GM12878 (cell line): ENCODE results near the gene FRK. TPM values are rescaled to one million over a fixed set of nuclear protein-coding genes. Genes with fewer than 3 reads are reported as not detected.
A peak's percentile ranks its signal among the peaks of the same experiment; 100 is the strongest.

Experiments used
- ATAC-seq: fragments of 200-7000 bp; cut with Tn5 transposase; 3 replicates; pipeline ENCODE4 v1.9.1; 2020; ENCODE audit warnings: mild to moderate bottlenecking, moderate library complexity
- BruUV-seq: library from RNA; stranded (reverse); fragments of 400-500 nt; replicated peaks from 2 replicates; lab custom pipeline; 2021; lab: Mats Ljungman, UMichigan
- CTCF ChIA-PET: fragments of 300-600 bp; sonication (Branson Sonifier 250); formaldehyde crosslinking; extraction: SDS; loops from one replicate; lab custom pipeline; 2021; ENCODE audit warnings: inconsistent platforms; lab: Yijun Ruan, JAX
- POLR2A ChIA-PET: fragments of 350-600 bp; formaldehyde crosslinking; extraction: SDS; loops from one replicate; lab custom pipeline; 2021; ENCODE audit warnings: inconsistent platforms; lab: Charles Lee
- RAD21 ChIA-PET: fragments of 300-600 bp; sonication (Branson Sonifier 250); formaldehyde crosslinking; loops from one replicate; lab custom pipeline; 2023; ENCODE audit warnings: antibody characterized with exemption; ENCODE audit not compliant: unreplicated experiment; lab: Charles Lee
- SMC1A ChIA-PET: fragments of 300-600 bp; sonication (Branson Sonifier 250); formaldehyde crosslinking; loops from one replicate; lab custom pipeline; 2023; ENCODE audit not compliant: unreplicated experiment, uncharacterized antibody; lab: Charles Lee
- DNase-seq: peaks from one replicate; pipeline ENCODE4 v3.0.0-alpha.2; 2011; ENCODE audit warnings: low read depth, low spot score
- FAIRE-seq: peaks from 3 replicates; lab custom pipeline; 2011; peaks lifted over from hg19 to GRCh38; lab: Jason Lieb, UNC
- H2AFZ ChIP-seq: 2 replicates; pipeline ENCODE4 v1.6.0; 2011; ENCODE audit warnings: low read depth, low read length, control low read depth; ENCODE audit not compliant: control insufficient read depth
- H3K27ac ChIP-seq: 2 replicates; pipeline ENCODE4 v1.5.1; 2011; ENCODE audit warnings: control low read depth; ENCODE audit not compliant: control insufficient read depth, insufficient read depth
- H3K27me3 ChIP-seq, 2 experiments: replicated peaks in 1 of 2; 2 replicates each; pipeline versions ENCODE4 v1.6.0 to v1.6.1; 2011; ENCODE audit warnings: low read length in 1 of 2; ENCODE audit not compliant: control insufficient read depth in 2 of 2, insufficient read depth in 2 of 2
- H3K36me3 ChIP-seq, 2 experiments: 2 replicates each; pipeline ENCODE4 v1.5.1; 2011; ENCODE audit warnings: low read length in 1 of 2; ENCODE audit not compliant: control insufficient read depth in 2 of 2, insufficient read depth in 2 of 2
- H3K4me1 ChIP-seq: 2 replicates; pipeline ENCODE4 v1.6.1; 2011; ENCODE audit warnings: mild to moderate bottlenecking, low read length, moderate library complexity, mixed read lengths; ENCODE audit not compliant: control insufficient read depth, insufficient read depth
- H3K4me2 ChIP-seq: 2 replicates; pipeline ENCODE4 v1.6.0; 2011; ENCODE audit warnings: control low read depth; ENCODE audit not compliant: control insufficient read depth, insufficient read depth
- H3K4me3 ChIP-seq: fragments of 200-600 bp; sonication (generic); 2 replicates; pipeline ENCODE4 v1.5.1; 2016
- H3K79me2 ChIP-seq: 2 replicates; pipeline ENCODE4 v1.6.0; 2011; ENCODE audit warnings: low read length; ENCODE audit not compliant: control insufficient read depth, insufficient read depth
- H3K9ac ChIP-seq: 2 replicates; pipeline ENCODE4 v1.8.0; 2011; ENCODE audit warnings: low read length, control low read depth, mixed read lengths; ENCODE audit not compliant: control insufficient read depth, insufficient read depth
- H3K9me3 ChIP-seq: replicated peaks from 3 replicates; pipeline ENCODE4 v1.5.1; 2011; ENCODE audit warnings: mild to moderate bottlenecking, low read length; ENCODE audit not compliant: control insufficient read depth, insufficient read depth
- H4K20me1 ChIP-seq: 2 replicates; pipeline ENCODE4 v1.6.0; 2011; ENCODE audit not compliant: control insufficient read depth, insufficient read depth
- BCLAF1 ChIP-seq: fragments of 450-650 bp; IDR thresholded peaks from 2 replicates; pipeline ENCODE4 v1.6.1; 2017; ENCODE audit warnings: antibody characterized with exemption, mild to moderate bottlenecking, moderate library complexity
- IKZF1 ChIP-seq: fragments of 450-650 bp; conservative IDR thresholded peaks from 2 replicates; pipeline ENCODE4 v1.6.1; 2017; ENCODE audit warnings: antibody characterized with exemption, mild to moderate bottlenecking
- RB1 ChIP-seq: fragments of 450-650 bp; formaldehyde crosslinking; IDR thresholded peaks from 2 replicates; pipeline ENCODE4 v1.6.1; 2017; ENCODE audit warnings: mild to moderate bottlenecking, borderline replicate concordance
- SMC3 ChIP-seq: IDR thresholded peaks from 2 replicates; pipeline ENCODE4 v1.6.1; 2011; ENCODE audit warnings: low read length, improper control_type of control experiment, borderline replicate concordance
- WGBS: methylation state at CpG from one replicate; pipeline ENCODE4 v1.1.6; 2016; ENCODE audit warnings: low lambda C conversion rate; ENCODE audit not compliant: insufficient replicate concordance, insufficient coverage; ENCODE audit errors: missing lambda C conversion rate; 5-methylcytosine and 5-hydroxymethylcytosine counted together
- in situ Hi-C: fragments of 300-500 bp; cut with MboI; formaldehyde crosslinking; loops from 9 replicates; pipeline ENCODE4 v1.14.3; 2018; ENCODE audit warnings: mixed read lengths
- intact Hi-C: fragments of 100-400 bp; cut with micrococcal nuclease; formaldehyde crosslinking; loops from one replicate; pipeline ENCODE4 v1.14.2; 2022; ENCODE audit not compliant: unreplicated experiment
- polyA plus RNA-seq, 11 experiments: library from polyadenylated mRNA; depleted of rRNA in 4 of 11; unstranded in 6 of 11; stranded (reverse) in 5 of 11; fragments of >200 nt; fragmentation: Nextera tagmentation in 4 of 11; fragmentation: Illumina TruSeq in 1 of 11; extraction: Ambion mirVana in 4 of 11; extraction: Trizol in 1 of 11; gene quantifications; 1 replicate in 1 of 11; 2 replicates in 10 of 11; pipeline versions ENCODE4 v1.2.1 to v1.2.3, GENCODE V29; 2011 to 2016; ENCODE audit warnings: inconsistent platforms in 2 of 11, missing spikeins in 2 of 11, low read depth in 1 of 11
- total RNA-seq, 4 experiments: library from RNA; depleted of rRNA in 3 of 4; stranded (reverse); fragments of >200 nt in 3 of 4; fragmentation: Illumina TruSeq in 1 of 4; extraction: Trizol in 1 of 4; gene quantifications; 2 replicates each; pipeline versions ENCODE4 v1.2.1 to v1.2.3, GENCODE V29; 2013 to 2021
- TF ChIP-seq, protein P1 (sequence below): fragments of 450-650 bp; IDR thresholded peaks from 2 replicates; pipeline ENCODE4 v1.6.1; 2017; ENCODE audit warnings: mild to moderate bottlenecking, moderate library complexity

FRK gene
- total and polyA plus RNA-seq, 10 of the 15 experiments (the other 5 are each of a cell fraction or from before 2014, with no cell fraction given) = 0.29 to 2.4 (median 1.2) TPM

DNA sequence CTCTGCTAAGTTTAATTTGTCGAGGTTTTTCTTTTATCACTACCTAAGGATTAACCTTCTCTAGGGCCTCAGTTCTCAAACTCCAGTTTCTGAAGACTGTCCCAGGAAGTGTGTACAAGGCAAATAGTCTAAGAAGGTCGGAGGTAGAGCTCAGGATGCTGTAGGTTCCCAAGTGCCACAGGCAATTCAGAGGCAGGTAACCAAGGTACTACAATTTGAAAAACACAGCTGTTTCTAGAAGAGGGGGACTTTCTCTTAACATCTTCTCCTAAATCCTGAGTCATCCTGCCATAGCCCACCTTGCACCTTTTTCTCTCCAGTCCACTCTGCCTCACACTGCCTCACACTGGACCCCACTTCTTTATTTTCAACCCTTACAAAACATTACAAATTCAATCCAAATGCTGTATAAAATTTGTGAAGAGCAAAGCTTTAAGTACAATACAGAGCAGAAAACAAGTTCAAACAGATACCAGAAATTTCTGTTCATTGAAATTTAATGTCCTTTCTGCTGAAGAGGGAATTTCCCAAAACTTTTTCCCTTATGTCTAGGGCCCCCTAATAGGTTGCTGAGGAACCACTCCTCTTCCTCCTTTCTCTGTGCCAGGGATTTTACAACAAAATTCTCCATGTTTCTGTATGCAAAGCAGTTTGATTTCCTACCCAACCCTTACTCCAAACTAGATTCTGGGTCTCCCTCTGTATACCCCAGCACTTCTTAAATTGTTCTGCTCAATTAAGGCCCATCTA lies 43.0 kb downstream of the FRK start:
- TF ChIP-seq IKZF1 (0 out of 2 replicates have a peak, but pooled peaks have one; percentile 26), BCLAF1 (no peak), RB1 (no peak), SMC3 (no peak)
- TF ChIP-seq, protein P1, sequence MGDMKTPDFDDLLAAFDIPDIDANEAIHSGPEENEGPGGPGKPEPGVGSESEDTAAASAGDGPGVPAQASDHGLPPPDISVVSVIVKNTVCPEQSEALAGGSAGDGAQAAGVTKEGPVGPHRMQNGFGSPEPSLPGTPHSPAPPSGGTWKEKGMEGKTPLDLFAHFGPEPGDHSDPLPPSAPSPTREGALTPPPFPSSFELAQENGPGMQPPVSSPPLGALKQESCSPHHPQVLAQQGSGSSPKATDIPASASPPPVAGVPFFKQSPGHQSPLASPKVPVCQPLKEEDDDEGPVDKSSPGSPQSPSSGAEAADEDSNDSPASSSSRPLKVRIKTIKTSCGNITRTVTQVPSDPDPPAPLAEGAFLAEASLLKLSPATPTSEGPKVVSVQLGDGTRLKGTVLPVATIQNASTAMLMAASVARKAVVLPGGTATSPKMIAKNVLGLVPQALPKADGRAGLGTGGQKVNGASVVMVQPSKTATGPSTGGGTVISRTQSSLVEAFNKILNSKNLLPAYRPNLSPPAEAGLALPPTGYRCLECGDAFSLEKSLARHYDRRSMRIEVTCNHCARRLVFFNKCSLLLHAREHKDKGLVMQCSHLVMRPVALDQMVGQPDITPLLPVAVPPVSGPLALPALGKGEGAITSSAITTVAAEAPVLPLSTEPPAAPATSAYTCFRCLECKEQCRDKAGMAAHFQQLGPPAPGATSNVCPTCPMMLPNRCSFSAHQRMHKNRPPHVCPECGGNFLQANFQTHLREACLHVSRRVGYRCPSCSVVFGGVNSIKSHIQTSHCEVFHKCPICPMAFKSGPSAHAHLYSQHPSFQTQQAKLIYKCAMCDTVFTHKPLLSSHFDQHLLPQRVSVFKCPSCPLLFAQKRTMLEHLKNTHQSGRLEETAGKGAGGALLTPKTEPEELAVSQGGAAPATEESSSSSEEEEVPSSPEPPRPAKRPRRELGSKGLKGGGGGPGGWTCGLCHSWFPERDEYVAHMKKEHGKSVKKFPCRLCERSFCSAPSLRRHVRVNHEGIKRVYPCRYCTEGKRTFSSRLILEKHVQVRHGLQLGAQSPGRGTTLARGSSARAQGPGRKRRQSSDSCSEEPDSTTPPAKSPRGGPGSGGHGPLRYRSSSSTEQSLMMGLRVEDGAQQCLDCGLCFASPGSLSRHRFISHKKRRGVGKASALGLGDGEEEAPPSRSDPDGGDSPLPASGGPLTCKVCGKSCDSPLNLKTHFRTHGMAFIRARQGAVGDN = no peak
- in situ Hi-C loops (no loop called here), intact Hi-C loops (loop anchor here (10.0 kb wide), 2 partner anchors 237 to 647 kb away; partner anchors contain the start of genes TSPYL4 and ZUP1)
- peak overlapping the region; percentile 55; the same call in 1 of the 2 replicates for H3K9ac ChIP-seq
- SMC1A ChIA-PET = interaction anchor here (1.2 to 6.8 kb wide), 16 partner anchors 9 to 100 kb away, joined by 3 to 101 read pairs (median 7); partner anchors contain the start of genes FRK and NT5DC1
- CTCF ChIA-PET = interaction anchor here (0.9 to 6.4 kb wide), 9 partner anchors 9 to 150 kb away, joined by 3 to 59 read pairs (median 5); partner anchors contain the start of gene NT5DC1
- peak overlapping the region; percentile 77 for H2AFZ ChIP-seq
- POLR2A ChIA-PET = interaction anchor here (1.2 to 5.2 kb wide), 7 partner anchors 8 to 95 kb away, joined by 3 to 51 read pairs (median 16); partner anchors contain the start of gene NT5DC1
- RAD21 ChIA-PET = interaction anchor here (0.7 to 5.3 kb wide), 14 partner anchors 9 to 94 kb away, joined by 3 to 47 read pairs (median 4); partner anchors contain the start of genes FRK and NT5DC1
- no peaks in the 10 kb centered on the region for H4K20me1 ChIP-seq
- H3K79me2 ChIP-seq = peaks cover 1% of the 10 kb centered on the region; the same call in 1 of the 2 replicates
- BruUV-seq = TSS peak; percentile 65
- FAIRE-seq = no peak
- WGBS = 27% methylated on average over 2 of the region's 2 CpGs
- H3K4me3 ChIP-seq = peak overlapping the region; percentile 39; the same call in 1 of the 2 replicates
- H3K27me3 ChIP-seq = no peaks in the 10 kb centered on the region
- no peaks in the 10 kb centered on the region for H3K36me3 ChIP-seq
- no peak for DNase-seq
- peaks cover 62% of the 10 kb centered on the region for H3K4me1 ChIP-seq
- no peaks in the 10 kb centered on the region; the same call in 1 of the 3 replicates for H3K9me3 ChIP-seq
- peak overlapping the region; percentile 90 for H3K27ac ChIP-seq
- H3K4me2 ChIP-seq = peak overlapping the region; percentile 84
- ATAC-seq = peak; percentile 11
